Tibial nerve (tissue), 3 donors: Measurements from ENCODE around the gene IGSF9.

ENCODE experiments used
- POLR2A ChIP-seq, 2 donors: fragments of 450-650 bp; IDR thresholded peaks; one replicate each; pipeline ENCODE4 v1.6.1; 2017; ENCODE audit warnings: antibody characterized with exemption in 2 of 2, mild to moderate bottlenecking in 2 of 2, moderate library complexity in 2 of 2
- TF ChIP-seq, protein P1 (sequence below), 5 experiments: fragments of 200-600 bp in 3 of 5; fragments of 450-650 bp in 2 of 5; sonication (generic) in 3 of 5; IDR thresholded peaks; one replicate each; pipeline ENCODE4 v1.5.1; 2016 to 2019; ENCODE audit warnings: antibody characterized with exemption in 5 of 5, mild to moderate bottlenecking in 3 of 5, moderate library complexity in 2 of 5

- TF ChIP-seq, protein P1, sequence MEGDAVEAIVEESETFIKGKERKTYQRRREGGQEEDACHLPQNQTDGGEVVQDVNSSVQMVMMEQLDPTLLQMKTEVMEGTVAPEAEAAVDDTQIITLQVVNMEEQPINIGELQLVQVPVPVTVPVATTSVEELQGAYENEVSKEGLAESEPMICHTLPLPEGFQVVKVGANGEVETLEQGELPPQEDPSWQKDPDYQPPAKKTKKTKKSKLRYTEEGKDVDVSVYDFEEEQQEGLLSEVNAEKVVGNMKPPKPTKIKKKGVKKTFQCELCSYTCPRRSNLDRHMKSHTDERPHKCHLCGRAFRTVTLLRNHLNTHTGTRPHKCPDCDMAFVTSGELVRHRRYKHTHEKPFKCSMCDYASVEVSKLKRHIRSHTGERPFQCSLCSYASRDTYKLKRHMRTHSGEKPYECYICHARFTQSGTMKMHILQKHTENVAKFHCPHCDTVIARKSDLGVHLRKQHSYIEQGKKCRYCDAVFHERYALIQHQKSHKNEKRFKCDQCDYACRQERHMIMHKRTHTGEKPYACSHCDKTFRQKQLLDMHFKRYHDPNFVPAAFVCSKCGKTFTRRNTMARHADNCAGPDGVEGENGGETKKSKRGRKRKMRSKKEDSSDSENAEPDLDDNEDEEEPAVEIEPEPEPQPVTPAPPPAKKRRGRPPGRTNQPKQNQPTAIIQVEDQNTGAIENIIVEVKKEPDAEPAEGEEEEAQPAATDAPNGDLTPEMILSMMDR (IDR thresholded peaks at IDR 0.05): no peak
- TF ChIP-seq POLR2A (IDR thresholded peaks at IDR 0.05): no peak
These were observed 44.6 kb downstream of the IGSF9 start for GRCh38 chr1:159900755-159901360.
